GM12891 (cell line): ENCODE results near the gene GRIK3.

Experiments
- POLR2A ChIP-seq: IDR thresholded peaks from 2 replicates; pipeline ENCODE4 v1.6.1; 2011; ENCODE audit warnings: low read depth, low read length, control low read depth
- POLR2AphosphoS5 ChIP-seq: IDR thresholded peaks from 2 replicates; pipeline ENCODE4 v1.6.1; 2011; ENCODE audit warnings: low read depth, low read length, control low read depth
- TAF1 ChIP-seq: IDR thresholded peaks from 2 replicates; pipeline ENCODE4 v1.6.1; 2011; ENCODE audit warnings: low read depth, low read length, control low read depth

DNA sequence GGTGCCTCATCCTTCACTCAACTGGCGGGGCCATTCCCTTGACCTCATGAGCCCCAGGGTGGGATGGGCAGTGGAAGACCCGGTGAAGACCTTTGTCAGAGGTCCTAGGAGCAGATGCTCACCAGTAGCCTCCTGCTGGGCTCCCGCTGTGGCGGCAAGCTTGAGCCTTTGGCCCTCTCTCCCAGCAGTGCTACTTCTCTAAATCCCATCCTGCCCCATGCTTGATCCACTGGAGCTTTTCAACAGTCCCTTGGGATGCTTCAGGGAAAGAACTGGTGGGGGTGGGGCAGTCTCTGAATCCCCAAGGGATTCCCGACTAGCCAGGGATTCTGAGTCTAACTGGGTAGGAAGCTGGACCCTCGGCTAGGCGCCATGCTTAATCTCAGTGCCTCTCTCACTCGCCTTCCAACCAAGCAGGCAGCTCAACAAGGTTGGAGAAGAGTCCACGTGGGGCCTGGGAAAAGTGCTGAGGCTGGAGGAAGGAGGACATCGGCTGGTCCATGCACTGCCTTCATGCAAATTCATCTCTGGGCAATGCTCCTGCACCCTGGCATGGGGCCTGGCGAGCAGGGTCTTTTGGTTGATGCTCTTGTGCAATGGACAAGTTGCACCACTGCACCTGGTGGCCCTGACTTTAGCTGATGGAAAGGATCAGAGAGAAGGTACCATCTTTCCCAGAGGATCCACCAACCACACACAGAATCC, 190.3 kb downstream of the GRIK3 start:
- no peak for TF ChIP-seq TAF1
- no peak for TF ChIP-seq POLR2AphosphoS5
- TF ChIP-seq POLR2A, result no peak
